Endothelial cell of umbilical vein (primary cell): ENCODE measurements around the gene XYLT1. TPM values are rescaled to one million over a fixed set of nuclear protein-coding genes. Genes with fewer than 3 reads are reported as not detected.

Experiments used
- BruUV-seq: library from RNA; stranded (reverse); fragments of 400-500 nt; replicated peaks from 2 replicates; lab custom pipeline; 2021; lab: Mats Ljungman, UMichigan
- CTCF ChIA-PET: fragments of 300-600, 350-600 bp; sonication (Branson Sonifier 250); formaldehyde crosslinking; loops from one replicate; lab custom pipeline; 2021; ENCODE audit warnings: antibody characterized with exemption, inconsistent platforms; lab: Charles Lee
- POLR2A ChIA-PET: fragments of 300-600, 350-600 bp; sonication (Branson Sonifier 250); formaldehyde crosslinking; loops from one replicate; lab custom pipeline; 2021; ENCODE audit warnings: antibody characterized with exemption, inconsistent platforms; lab: Charles Lee
- DNase-seq: peaks from one replicate; pipeline ENCODE4 v3.0.0-alpha.2; 2011; ENCODE audit warnings: low read depth, low spot score
- FAIRE-seq: peaks from 2 replicates; lab custom pipeline; 2011; peaks lifted over from hg19 to GRCh38; lab: Jason Lieb, UNC
- H2AFZ ChIP-seq: 2 replicates; pipeline ENCODE4 v1.6.0; 2012; ENCODE audit warnings: low read depth, low read length, control low read depth, inconsistent platforms
- H3K27ac ChIP-seq: 2 replicates; pipeline ENCODE4 v1.5.1; 2011; ENCODE audit warnings: low read depth, mild to moderate bottlenecking, control low read depth, low read length, moderate library complexity; ENCODE audit not compliant: insufficient read depth
- H3K27me3 ChIP-seq, 2 experiments: 2 replicates each; pipeline versions ENCODE4 v1.6.0 to v1.6.1; 2011; ENCODE audit warnings: low read length in 2 of 2, mixed read lengths in 1 of 2; ENCODE audit not compliant: control insufficient read depth in 2 of 2, insufficient read depth in 2 of 2
- H3K36me3 ChIP-seq, 2 experiments: 2 replicates in 1 of 2; 3 replicates in 1 of 2; pipeline ENCODE4 v1.5.1; 2011; ENCODE audit warnings: low read length in 2 of 2, mild to moderate bottlenecking in 1 of 2, moderate library complexity in 1 of 2; ENCODE audit not compliant: control insufficient read depth in 2 of 2, insufficient read depth in 2 of 2; ENCODE audit errors: extremely low read depth in 1 of 2
- H3K4me1 ChIP-seq: 3 replicates; pipeline ENCODE4 v1.5.1; 2011; ENCODE audit warnings: mild to moderate bottlenecking, low read length; ENCODE audit not compliant: control insufficient read depth, insufficient read depth; ENCODE audit errors: extremely low read depth
- H3K4me2 ChIP-seq: 2 replicates; pipeline ENCODE4 v1.6.1; 2011; ENCODE audit warnings: low read length, control low read depth, mixed read lengths; ENCODE audit not compliant: insufficient read depth
- H3K4me3 ChIP-seq, 3 experiments: fragments of 200-600 bp in 1 of 3; sonication (generic), shearing (Covaris generic) in 1 of 3; replicated peaks in 1 of 3; 2 replicates each; pipeline ENCODE4 v1.5.1; 2011 to 2016; ENCODE audit warnings: control low read depth in 3 of 3, low read length in 3 of 3, mild to moderate bottlenecking in 2 of 3, inconsistent platforms in 1 of 3, low read depth in 1 of 3, moderate library complexity in 1 of 3; ENCODE audit not compliant: insufficient read depth in 1 of 3
- H3K79me2 ChIP-seq: 2 replicates; pipeline ENCODE4 v1.6.0; 2012; ENCODE audit warnings: low read length, inconsistent platforms; ENCODE audit not compliant: control insufficient read depth, insufficient read depth
- H3K9ac ChIP-seq: replicated peaks from 2 replicates; pipeline ENCODE3; 2011; ENCODE audit warnings: low read length, control low read depth; ENCODE audit not compliant: insufficient read depth; ENCODE audit errors: extremely low read depth
- H3K9me1 ChIP-seq: replicated peaks from 3 replicates; pipeline ENCODE4 v1.6.0; 2011; ENCODE audit warnings: mild to moderate bottlenecking, low read length; ENCODE audit not compliant: control insufficient read depth, insufficient read depth; ENCODE audit errors: extremely low read depth
- H3K9me3 ChIP-seq: replicated peaks from 2 replicates; pipeline ENCODE4 v1.5.1; 2012; ENCODE audit warnings: low read length, inconsistent platforms; ENCODE audit not compliant: control insufficient read depth, insufficient read depth
- H4K20me1 ChIP-seq: replicated peaks from 2 replicates; pipeline ENCODE3; 2011; ENCODE audit warnings: mild to moderate bottlenecking, low read length; ENCODE audit not compliant: control insufficient read depth, insufficient read depth; ENCODE audit errors: extremely low read depth
- CTCF ChIP-seq, 2 donors: IDR thresholded peaks; 1 replicate in 1 of 2; 2 replicates in 1 of 2; pipeline ENCODE4 v1.5.1; 2011; ENCODE audit warnings: low read length in 2 of 2, mild to moderate bottlenecking in 2 of 2, moderate library complexity in 2 of 2, control low read depth in 1 of 2, inconsistent platforms in 1 of 2, low read depth in 1 of 2; ENCODE audit not compliant: insufficient read depth in 1 of 2; ENCODE audit errors: extremely low read depth in 1 of 2
- EZH2 ChIP-seq: IDR thresholded peaks from 2 replicates; pipeline ENCODE4 v1.6.1; 2012; ENCODE audit warnings: borderline replicate concordance, low read depth, mild to moderate bottlenecking, moderate library complexity, low read length, inconsistent platforms; ENCODE audit not compliant: severe bottlenecking
- FOS ChIP-seq: IDR thresholded peaks from 2 replicates; pipeline ENCODE4 v1.6.1; 2011; ENCODE audit warnings: mild to moderate bottlenecking, low read length, moderate library complexity, borderline replicate concordance; ENCODE audit not compliant: insufficient read depth
- GATA2 ChIP-seq: IDR thresholded peaks from 2 replicates; pipeline ENCODE4 v1.7.0; 2011; ENCODE audit warnings: low read depth, mild to moderate bottlenecking, moderate library complexity, mixed read lengths, low read length; ENCODE audit not compliant: insufficient read length, insufficient read depth
- JUN ChIP-seq: IDR thresholded peaks from 2 replicates; pipeline ENCODE4 v1.6.1; 2011; ENCODE audit warnings: borderline replicate concordance, low read depth; ENCODE audit not compliant: insufficient read length, insufficient read depth
- MAX ChIP-seq: IDR thresholded peaks from 2 replicates; pipeline ENCODE4 v1.6.1; 2011; ENCODE audit not compliant: insufficient read depth, insufficient read length
- MYC ChIP-seq: IDR thresholded peaks from one replicate; pipeline ENCODE4 v1.6.1; 2011; ENCODE audit warnings: mild to moderate bottlenecking, low read depth, low read length
- POLR2A ChIP-seq: IDR thresholded peaks from 2 replicates; pipeline ENCODE4 v1.6.1; 2012; ENCODE audit warnings: low read depth, mild to moderate bottlenecking, control low read depth, low read length
- POLR2AphosphoS5 ChIP-seq: IDR thresholded peaks from 2 replicates; pipeline ENCODE4 v1.6.1; 2012; ENCODE audit warnings: low read depth, mild to moderate bottlenecking, control low read depth, low read length, moderate library complexity; ENCODE audit not compliant: insufficient read depth
- dilution Hi-C: fragments of 300-500 bp; cut with MboI; formaldehyde crosslinking; loops from one replicate; pipeline ENCODE4 v1.15.0; 2019; ENCODE audit warnings: low sequenced_read_pairs; ENCODE audit not compliant: extremely low pct_ligation_motif_present
- intact Hi-C: fragments of 100-400 bp; cut with micrococcal nuclease; formaldehyde crosslinking; loops from one replicate; pipeline ENCODE4 v1.10.0; 2022
- polyA plus RNA-seq, 4 experiments: library from polyadenylated mRNA; depleted of rRNA in 3 of 4; stranded (reverse) in 3 of 4; unstranded in 1 of 4; fragments of >200 nt; gene quantifications; 2 replicates each; pipeline versions ENCODE4 v1.2.1 to v1.2.3, GENCODE V29; 2011 to 2012; ENCODE audit warnings: missing spikeins in 1 of 4
- total RNA-seq: library from RNA; stranded (reverse); gene quantifications from 2 replicates; pipeline ENCODE4 v1.2.3, GENCODE V29; 2021

The XYLT1 gene
- total and polyA plus RNA-seq, 2 donors (not counting 3 experiments of a cell fraction or from before 2014, with no cell fraction given) = 0.63 to 2.9 TPM

- no peaks in the 10 kb centered on the region for H3K36me3 ChIP-seq
- TF ChIP-seq POLR2AphosphoS5 (no peak), GATA2 (no peak), MYC (no peak)
- H2AFZ ChIP-seq = no peak overlapping the region
- no peaks in the 10 kb centered on the region for H3K79me2 ChIP-seq
- H3K9me1 ChIP-seq = no peaks in the 10 kb centered on the region
- ChIA-PET POLR2A (no interaction called here), CTCF (no interaction called here)
- FAIRE-seq (no peak), DNase-seq (no peak)
- H3K9ac ChIP-seq = no peak overlapping the region
- H3K27me3 ChIP-seq = no peaks in the 10 kb centered on the region
- intact Hi-C loops = no loop called here
- no TSS peak for BruUV-seq
- no peaks in the 10 kb centered on the region for H3K4me1 ChIP-seq
- H3K4me3 ChIP-seq = no peak overlapping the region
- no peak overlapping the region for H3K4me2 ChIP-seq
- peaks cover 7% of the 10 kb centered on the region for H3K9me3 ChIP-seq
- dilution Hi-C loops = no loop called here
- H4K20me1 ChIP-seq = no peaks in the 10 kb centered on the region
- no peak overlapping the region for H3K27ac ChIP-seq
Measured at GRCh38 chr16:17144431-17144830, 326.3 kb downstream of the XYLT1 start.

DNA sequence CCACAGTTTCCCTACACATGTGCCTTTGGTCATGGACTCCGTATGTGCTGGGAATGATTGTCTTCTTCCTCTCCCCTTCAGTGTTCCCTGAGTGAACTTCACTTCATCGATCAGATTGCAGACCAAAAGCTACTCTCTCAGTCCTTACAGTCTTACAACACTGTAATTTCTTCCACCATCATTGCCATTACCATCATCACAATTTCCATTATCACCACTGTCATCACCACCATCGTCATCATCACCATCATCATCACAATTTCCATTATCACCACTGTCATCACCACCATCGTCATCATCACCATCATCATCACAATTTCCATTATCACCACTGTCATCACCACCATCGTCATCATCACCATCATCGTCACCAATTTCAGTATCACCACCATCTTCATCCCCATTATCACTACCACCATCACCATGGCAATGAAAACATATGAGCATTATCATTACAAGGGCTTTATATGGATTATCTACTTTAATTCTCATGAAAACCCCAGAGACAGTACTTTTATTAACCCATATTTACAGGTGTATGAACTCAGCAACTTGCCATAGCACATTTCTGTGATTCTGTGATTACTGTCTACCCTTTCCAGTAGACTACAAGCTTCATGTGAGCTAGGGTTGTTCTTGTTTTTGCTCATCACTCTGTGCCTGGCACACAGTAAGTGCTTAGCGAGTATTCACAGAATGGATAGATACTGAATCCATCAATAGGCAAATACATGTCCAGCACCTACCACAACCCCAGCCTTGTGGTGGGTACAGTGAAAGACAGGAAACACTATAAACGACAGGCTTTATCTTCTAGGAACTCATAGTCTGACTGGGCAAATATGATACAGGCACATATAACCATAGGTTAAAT is 327.0 kb downstream of the XYLT1 start:
- dilution Hi-C loops (no loop called here), intact Hi-C loops (no loop called here)
- no peak for DNase-seq
- CTCF ChIA-PET = no interaction called here
- Histone ChIP-seq H3K27me3 (no peaks in the 10 kb centered on the region), H3K79me2 (no peaks in the 10 kb centered on the region), H4K20me1 (no peaks in the 10 kb centered on the region), H3K27ac (no peak overlapping the region), H3K9me3 (peaks cover 7% of the 10 kb centered on the region), H3K36me3 (no peaks in the 10 kb centered on the region), H3K4me2 (no peak overlapping the region), H3K9me1 (no peaks in the 10 kb centered on the region), H2AFZ (no peak overlapping the region), H3K9ac (no peak overlapping the region), H3K4me1 (no peaks in the 10 kb centered on the region), H3K4me3 (no peak overlapping the region)
- BruUV-seq = no TSS peak
- POLR2A ChIA-PET = no interaction called here
- FAIRE-seq = no peak
- TF ChIP-seq FOS = no peak
- TF ChIP-seq JUN = no peak
- no peak for TF ChIP-seq MYC
- no peak for TF ChIP-seq EZH2
- no peak for TF ChIP-seq POLR2AphosphoS5
- TF ChIP-seq GATA2 = no peak
- no peak for TF ChIP-seq POLR2A
- TF ChIP-seq CTCF (IDR thresholded peaks at IDR 0.05; ENCODE audit: extremely low read depth in 1 of 2, insufficient read depth in 1 of 2, low read depth in 1 of 2, low read length in 2 of 2) = no peak
- TF ChIP-seq MAX = no peak
